ENCODE measurements around the gene RNF150. TPM values are rescaled to one million over a fixed set of nuclear protein-coding genes. Genes with fewer than 3 reads are reported as not detected.

The RNF150 gene
- total RNA-seq, 1 experiment from 2014 or later = 4.4 TPM

DNA sequence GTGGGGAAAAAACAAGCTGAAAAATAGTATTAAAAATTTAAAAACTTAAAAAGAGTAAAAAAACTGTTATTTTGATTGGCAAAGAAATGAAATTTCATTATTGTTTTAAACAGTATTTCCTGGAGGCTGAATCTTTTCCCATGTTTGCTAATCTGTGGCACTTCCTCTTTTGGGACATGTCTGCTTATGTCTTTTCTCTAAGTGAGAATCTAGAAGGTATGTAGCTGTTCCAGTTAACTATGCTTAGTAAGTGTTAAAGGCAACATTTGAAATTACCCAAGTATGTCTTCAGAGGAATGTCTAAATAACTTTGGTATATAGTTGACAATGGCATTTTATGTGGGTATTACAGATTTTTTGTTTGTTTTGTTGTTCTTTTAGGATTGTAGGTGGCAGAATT, 295.5 kb downstream of the RNF150 start:
- no peak overlapping the region for H3K27ac Mint-ChIP-seq
- Histone ChIP-seq H3K23me2 (ENCODE audit: insufficient read length, low read depth, low read length, poor library complexity, severe bottlenecking) (no peaks in the 10 kb centered on the region), H3K9ac (ENCODE audit: extremely low read depth, insufficient read length, low read length) (no peak overlapping the region), H2BK15ac (ENCODE audit: low read depth, low read length) (no peak overlapping the region), H4K20me1 (ENCODE audit: control insufficient read depth, insufficient read depth, insufficient read length) (no peaks in the 10 kb centered on the region), H3K27ac (ENCODE audit: insufficient read length, low read depth, low read length) (no peak overlapping the region), H2BK120ac (ENCODE audit: low read depth, low read length, poor library complexity, severe bottlenecking) (no peak overlapping the region), H4K8ac (replicated peaks; ENCODE audit: insufficient read length, low read depth, low read length) (no peak overlapping the region), H3K79me1 (ENCODE audit: insufficient read depth, low read depth, low read length, poor library complexity, severe bottlenecking) (no peaks in the 10 kb centered on the region), H3K27me3 (ENCODE audit: insufficient read depth, low read length) (no peaks in the 10 kb centered on the region), H3K18ac (ENCODE audit: insufficient read length, low read depth, low read length) (no peak overlapping the region), H3K4me2 (ENCODE audit: insufficient read depth, insufficient read length, low read length) (no peak overlapping the region), H2BK12ac (ENCODE audit: insufficient read length, low read depth, low read length) (no peak overlapping the region), H4K5ac (ENCODE audit: insufficient read length, low read depth, low read length) (no peak overlapping the region), H2AK5ac (ENCODE audit: insufficient read length, low read length) (no peak overlapping the region), H3K14ac (ENCODE audit: insufficient read depth, low read length) (no peak overlapping the region), H3K9me3 (ENCODE audit: control insufficient read depth, low read depth, low read length) (no peaks in the 10 kb centered on the region), H3K4ac (ENCODE audit: low read depth, low read length) (no peak overlapping the region), H3K79me2 (ENCODE audit: insufficient read depth, low read length) (no peaks in the 10 kb centered on the region), H2BK20ac (ENCODE audit: low read depth, low read length, poor library complexity, severe bottlenecking) (no peak overlapping the region), H3K23ac (ENCODE audit: insufficient read length, low read depth, low read length) (no peak overlapping the region), H4K91ac (ENCODE audit: insufficient read length, low read depth, low read length) (no peak overlapping the region), H3K56ac (ENCODE audit: insufficient read length, low read depth, low read length) (no peak overlapping the region), H2AFZ (ENCODE audit: low read length) (no peak overlapping the region), H2BK5ac (ENCODE audit: insufficient read length, low read length) (no peak overlapping the region), H3T11ph (ENCODE audit: low read length) (no peak overlapping the region), H3K4me1 (ENCODE audit: insufficient read depth, low read length) (no peaks in the 10 kb centered on the region)
- peaks cover 5 to 8% of the 10 kb centered on the region in 2 experiments; a peak in 2 of 4 replicates for H3K4me1 Mint-ChIP-seq
- TF ChIP-seq CTCF (conservative IDR thresholded peaks at IDR 0.05) = no peak
- no peak for DNase-seq
- H3K27me3 Mint-ChIP-seq (ENCODE audit: low read depth) = no peaks in the 10 kb centered on the region
- H3K4me3 Mint-ChIP-seq = no peak overlapping the region
- no peaks in the 10 kb centered on the region; a peak in 1 of 5 replicates for H3K9me3 Mint-ChIP-seq
- H3K36me3 Mint-ChIP-seq (ENCODE audit: insufficient read depth in 1 of 3, low read depth in 3 of 3) = no peaks in the 10 kb centered on the region
